Epithelial cell of esophagus (primary cell): ENCODE data around the gene CNTNAP2.

ENCODE experiments used
- DNase-seq: peaks from one replicate; pipeline ENCODE4 v3.0.0; 2010; ENCODE audit warnings: low read depth
- H3K4me3 ChIP-seq: 2 replicates; pipeline ENCODE4 v1.5.1; 2011; ENCODE audit warnings: mild to moderate bottlenecking, low read length, control low read depth
- TF ChIP-seq, protein P1 (sequence below): IDR thresholded peaks from 2 replicates; pipeline ENCODE4 v1.5.1; 2011; ENCODE audit warnings: low read depth, mild to moderate bottlenecking, low read length, control low read depth, inconsistent platforms; ENCODE audit not compliant: insufficient read depth; ENCODE audit errors: missing control alignments

Gene CNTNAP2

DNA sequence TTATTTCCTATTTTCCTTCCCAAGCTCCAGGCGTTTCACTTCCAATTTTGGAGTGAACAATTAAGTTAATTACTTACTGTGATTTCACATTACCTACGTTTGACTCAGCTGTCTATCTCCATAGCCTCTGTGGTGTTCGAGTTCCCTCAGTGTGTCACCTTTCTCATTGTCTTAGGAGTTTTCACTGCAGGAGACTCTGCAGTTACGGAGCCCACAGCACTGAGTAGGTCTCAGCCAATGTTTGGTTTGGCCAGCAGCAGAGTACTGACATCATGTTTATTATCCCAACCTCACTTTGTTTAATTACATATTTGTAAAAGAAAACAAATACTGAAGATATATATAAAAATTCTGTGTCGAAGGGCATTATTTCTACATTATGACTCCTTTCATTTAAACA, 1123.9 kb downstream of the CNTNAP2 start:
- H3K4me3 ChIP-seq = no peak overlapping the region
- no peak for DNase-seq
- TF ChIP-seq, protein P1, sequence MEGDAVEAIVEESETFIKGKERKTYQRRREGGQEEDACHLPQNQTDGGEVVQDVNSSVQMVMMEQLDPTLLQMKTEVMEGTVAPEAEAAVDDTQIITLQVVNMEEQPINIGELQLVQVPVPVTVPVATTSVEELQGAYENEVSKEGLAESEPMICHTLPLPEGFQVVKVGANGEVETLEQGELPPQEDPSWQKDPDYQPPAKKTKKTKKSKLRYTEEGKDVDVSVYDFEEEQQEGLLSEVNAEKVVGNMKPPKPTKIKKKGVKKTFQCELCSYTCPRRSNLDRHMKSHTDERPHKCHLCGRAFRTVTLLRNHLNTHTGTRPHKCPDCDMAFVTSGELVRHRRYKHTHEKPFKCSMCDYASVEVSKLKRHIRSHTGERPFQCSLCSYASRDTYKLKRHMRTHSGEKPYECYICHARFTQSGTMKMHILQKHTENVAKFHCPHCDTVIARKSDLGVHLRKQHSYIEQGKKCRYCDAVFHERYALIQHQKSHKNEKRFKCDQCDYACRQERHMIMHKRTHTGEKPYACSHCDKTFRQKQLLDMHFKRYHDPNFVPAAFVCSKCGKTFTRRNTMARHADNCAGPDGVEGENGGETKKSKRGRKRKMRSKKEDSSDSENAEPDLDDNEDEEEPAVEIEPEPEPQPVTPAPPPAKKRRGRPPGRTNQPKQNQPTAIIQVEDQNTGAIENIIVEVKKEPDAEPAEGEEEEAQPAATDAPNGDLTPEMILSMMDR = no peak

DNA sequence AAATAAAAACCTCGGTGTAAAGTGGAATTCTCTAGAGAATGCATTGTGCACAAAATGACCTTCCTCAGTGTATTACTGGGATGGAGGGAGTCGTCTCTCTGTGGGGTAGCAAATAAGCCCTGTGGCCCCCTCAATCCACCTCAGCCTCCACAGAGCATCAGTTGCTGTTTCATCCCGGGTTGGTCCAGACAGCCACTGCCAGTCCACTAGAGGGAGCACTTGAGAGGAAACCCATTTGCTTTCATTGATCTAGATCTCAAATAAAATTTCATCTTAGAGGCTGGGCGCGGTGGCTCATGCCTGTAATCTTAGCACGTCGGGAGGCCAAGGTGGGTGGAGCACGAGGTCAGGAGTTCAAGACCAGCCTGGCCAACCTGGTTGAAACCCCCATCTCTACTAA, 1128.7 kb downstream of the CNTNAP2 start:
- TF ChIP-seq, protein P1 = peak; percentile 60
- H3K4me3 ChIP-seq = no peak overlapping the region
- DNase-seq = peak; percentile 51

DNA sequence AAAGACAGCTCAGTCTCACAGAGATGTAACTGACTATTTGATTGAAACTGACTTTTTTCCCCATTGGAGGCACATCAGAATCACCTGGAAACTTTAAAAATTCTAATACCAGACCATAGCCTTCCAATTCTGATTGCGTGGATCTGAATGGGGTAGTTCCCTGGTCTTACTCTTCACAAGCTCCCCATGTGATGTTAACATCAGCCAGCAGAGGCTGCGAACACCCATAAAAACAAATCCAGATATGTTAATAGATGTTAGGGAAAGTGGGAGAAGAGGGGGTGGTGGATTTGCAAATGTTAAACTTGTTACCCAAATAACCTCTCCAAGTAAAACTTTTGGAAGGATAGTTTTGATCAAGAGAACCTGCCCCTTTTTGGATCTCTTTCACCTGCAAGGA, 1133.4 kb downstream of the CNTNAP2 start:
- H3K4me3 ChIP-seq = no peak overlapping the region
- TF ChIP-seq, protein P1 = no peak
- no peak for DNase-seq

DNA sequence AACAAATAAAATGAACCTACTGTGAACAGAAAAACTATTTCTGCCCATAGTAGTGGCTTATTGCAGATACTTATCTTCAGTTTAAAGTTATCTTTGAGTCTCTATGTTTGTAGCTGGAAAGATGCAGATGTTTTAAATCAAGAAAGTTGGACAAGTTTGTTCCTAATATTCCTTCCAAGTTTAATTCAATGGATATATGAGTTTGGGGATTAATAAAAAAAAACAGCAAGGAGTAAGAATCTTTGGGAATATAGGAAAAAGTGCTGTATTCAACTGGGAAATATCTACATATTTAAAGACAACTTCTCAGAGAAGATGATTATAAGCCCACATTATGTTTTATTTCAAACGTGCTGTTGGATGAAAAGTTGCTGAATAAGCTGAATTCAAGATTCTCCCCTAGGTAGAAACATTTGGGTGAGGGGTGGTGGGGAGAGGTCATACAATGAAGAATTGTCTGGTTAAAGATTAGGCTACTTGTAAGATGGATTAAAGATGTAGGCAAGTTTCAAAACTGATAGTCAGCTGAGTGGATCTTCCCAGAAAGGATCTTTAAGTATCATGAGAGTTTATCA, 1135.2 kb downstream of the CNTNAP2 start:
- no peak overlapping the region for H3K4me3 ChIP-seq
- no peak for DNase-seq
- TF ChIP-seq, protein P1 = no peak

DNA sequence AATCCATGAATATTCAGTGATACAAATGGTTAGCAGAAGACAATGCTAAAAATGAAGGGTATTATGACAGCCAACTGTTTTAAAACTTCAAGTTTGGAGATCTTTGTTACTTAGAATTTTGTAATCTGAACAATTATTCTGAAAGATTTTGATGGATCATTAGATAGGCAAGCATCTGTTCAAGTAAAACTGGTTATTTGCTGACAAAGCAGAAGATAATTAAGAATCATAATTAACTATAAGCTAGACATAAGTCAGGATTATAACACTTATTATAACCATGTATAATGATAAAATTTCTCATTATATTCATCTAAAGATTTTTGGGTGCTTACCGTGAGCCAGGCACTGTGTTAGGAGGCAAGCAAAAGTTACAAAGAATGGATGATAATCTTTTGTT, 1145.1 kb downstream of the CNTNAP2 start:
- no peak overlapping the region for H3K4me3 ChIP-seq

DNA sequence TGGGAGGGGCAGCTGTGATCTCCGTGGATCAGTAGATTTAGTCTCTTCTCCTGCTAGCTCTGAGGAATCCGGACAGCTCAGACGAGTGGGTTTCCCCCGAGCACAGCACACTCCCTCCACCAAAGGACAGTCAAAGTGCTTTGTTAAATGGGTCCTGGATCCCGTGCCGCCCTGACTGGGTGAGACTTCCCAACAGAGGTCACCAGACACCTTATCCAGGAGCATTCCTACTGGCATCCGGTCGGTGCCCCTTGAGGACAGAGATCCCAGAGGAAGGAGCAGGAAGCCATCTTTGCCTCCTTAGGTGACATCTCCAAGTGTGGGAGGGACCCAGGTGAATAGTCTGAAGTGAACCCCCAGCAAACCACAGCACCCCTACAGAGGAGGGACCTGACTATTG, 1148.9 kb downstream of the CNTNAP2 start:
- DNase-seq = no peak
- TF ChIP-seq, protein P1 = no peak
- H3K4me3 ChIP-seq = no peak overlapping the region

More for the DNA sequence above, 1145.1 kb downstream of the CNTNAP2 start:
- DNase-seq = no peak
- TF ChIP-seq, protein P1 = no peak

DNA sequence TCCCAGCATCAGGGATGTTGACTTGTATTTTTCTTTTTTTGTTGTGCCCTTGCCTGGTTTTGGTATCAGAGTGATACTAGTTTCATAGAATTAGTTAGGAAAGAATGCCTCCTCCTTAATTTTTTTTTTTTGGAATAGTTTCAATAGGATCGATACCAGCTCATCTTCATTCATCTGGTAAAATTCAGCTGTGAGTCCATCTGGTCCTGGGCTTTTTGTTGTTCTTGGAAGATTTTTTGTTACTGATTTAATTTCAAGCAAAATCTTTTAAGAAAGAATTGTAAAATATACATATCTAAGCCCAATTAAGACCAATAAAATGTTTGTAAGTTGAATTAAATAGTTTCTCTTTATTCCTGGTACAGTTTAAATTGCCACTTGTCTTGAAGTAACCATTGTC, 1159.5 kb downstream of the CNTNAP2 start:
- DNase-seq = no peak
- TF ChIP-seq, protein P1 = no peak
- H3K4me3 ChIP-seq = no peak overlapping the region
